UCSD-AML1 (cell line): ENCODE measurements around the gene IRF2BP2.

Experiments used
- DNase-seq: peaks from one replicate; lab custom pipeline; 2025; ENCODE audit not compliant: unreplicated experiment; lab: John Stamatoyannopoulos, UW

The IRF2BP2 gene

DNA sequence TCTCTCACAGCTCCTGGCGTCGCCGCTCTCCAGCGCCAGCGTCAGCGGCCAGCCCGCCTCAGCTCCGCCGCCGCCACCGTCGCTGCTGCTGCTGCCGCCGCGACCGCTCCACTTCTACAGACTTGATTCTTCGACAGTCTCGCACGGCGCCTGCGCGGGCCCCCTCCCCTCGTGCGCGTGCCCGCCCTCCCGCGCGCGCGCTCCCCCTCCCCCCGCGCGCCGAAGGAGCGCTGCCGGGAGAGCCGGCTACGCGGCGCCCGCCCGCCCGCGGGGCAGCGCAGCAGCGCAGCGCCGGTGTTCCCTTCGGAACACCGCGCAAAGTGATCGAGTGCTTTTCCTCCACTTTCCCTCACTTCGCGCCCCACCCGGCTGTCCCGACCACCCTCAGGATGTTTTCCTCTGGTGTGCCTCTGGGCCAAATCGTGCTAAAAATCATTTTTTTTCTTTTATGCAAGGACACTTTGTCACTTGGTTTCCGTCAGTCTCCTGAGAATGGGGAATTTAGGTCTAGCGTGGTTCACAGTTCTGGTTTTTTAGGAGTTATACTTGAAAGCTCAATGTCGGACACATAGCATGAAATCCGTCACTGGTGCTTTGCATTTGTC lies at the start of gene IRF2BP2:
Gene IRF2BP2, minus strand, starts transcription at position 118 of the 605 bp plus-strand sequence. CDS start 684 bp downstream, outside the sequence.
- peak; percentile 89 for DNase-seq

DNA sequence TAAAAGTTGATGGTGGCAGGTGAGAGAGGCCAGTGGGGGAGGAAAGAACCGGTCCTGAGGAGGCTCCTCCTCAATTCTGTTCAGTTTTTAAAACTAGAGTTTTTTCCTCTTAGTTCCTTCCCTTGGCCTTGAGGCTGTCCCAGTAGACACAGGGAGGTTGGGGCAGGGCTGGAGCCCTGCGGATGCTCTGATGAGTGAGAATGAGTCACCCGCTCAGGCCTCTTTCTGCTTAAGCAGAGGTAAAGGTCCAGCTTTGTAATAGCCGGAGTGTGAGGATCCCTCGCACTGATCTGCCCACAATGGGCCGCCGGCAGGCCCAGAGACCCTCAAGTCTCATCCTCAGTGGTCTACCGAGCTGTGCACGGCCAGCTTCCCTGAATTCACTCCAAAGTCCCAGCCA lies 49.6 kb upstream of the IRF2BP2 start:
- DNase-seq = no peak

DNA sequence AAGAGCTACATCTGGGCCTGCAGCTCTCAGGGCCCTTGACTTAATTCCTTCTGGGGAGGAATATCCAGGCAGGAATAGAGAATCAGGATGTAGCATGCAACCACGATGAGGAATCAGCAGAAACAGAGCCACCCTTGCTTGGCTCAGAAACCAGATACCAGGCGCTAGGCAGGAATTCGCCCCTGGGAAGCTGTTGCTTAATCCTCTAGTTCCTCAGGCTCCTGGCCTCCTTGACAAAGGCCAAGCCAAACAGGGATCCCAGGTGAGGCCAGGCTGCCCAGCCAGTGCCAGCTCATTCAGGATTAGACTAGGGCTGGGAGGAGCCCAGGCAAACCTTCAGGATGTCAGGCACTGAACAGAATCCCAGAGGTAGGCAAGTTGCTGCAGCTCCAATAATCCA lies 48.2 kb upstream of the IRF2BP2 start:
- no peak for DNase-seq

DNA sequence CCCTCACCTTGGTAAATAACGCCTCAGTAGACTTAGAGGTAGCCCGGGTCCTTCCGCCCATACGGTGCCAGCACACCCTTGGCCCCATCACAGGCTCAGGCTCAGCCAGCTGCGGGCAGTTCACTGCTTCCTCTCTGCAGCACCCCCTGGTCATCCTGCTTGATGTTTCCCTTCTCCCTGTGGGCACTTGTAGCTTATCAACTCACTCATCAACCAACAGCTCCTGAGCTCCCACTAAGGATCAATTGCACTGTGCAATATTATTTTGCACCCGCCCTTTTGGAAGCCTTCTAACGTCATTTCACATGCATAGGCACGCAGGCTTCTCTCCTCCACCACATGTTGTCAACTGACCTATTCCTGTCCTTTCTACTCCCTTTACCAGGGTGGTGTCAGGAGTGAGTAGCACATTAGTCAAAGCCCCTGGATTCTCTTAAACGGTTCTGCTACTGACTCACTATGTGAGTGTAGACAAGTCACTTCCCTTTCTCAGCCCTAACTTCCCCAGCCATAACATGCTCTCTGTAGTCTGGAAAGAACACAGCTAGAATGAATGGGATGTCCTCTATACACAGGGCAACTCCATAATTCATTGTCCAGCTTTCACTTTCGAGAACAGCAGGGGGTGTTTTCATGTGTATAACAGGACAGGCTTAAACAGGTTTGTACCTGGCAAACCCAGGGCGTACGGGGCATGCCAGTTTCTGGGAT lies 47.1 kb upstream of the IRF2BP2 start:
- peak; percentile 36 for DNase-seq

DNA sequence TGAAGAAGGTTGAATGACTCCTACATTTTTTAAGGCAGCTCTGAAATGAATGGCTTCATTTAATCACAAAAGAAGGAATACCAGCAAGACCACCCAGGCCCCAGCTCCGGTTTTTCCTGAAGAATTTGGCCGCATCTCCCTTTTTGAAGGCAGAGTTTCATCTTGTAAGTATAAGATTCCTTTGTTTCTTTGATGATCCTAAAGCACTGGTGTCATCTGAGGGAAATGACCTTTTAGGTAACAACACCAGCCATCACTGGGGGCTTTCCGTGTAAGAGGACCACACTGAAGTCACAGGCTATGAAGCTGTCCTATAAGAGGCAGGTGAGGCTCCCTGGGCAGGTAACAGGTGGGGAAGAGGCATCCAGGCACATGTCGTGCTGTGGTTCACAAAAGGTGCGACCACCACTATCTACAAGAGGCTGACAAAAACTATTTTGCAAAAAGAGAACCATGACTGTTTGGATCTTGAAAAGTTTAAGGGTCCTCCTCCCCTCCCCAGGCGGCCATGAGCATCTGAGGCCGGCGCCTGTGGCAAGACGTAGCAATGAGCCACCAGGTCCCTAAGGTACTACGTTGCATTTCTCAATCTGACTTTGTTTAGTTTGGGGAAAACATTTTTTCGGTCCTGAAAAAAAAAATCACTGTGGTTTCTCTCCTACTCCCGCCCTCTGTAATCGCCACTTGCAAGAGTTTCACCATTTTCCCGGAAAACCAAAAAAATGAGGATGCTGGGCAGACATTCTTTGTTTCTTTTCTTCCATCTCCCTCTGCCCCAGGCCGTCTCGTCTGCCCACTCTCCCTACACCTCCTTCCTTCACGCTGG lies 46.3 kb upstream of the IRF2BP2 start:
- no peak for DNase-seq

DNA sequence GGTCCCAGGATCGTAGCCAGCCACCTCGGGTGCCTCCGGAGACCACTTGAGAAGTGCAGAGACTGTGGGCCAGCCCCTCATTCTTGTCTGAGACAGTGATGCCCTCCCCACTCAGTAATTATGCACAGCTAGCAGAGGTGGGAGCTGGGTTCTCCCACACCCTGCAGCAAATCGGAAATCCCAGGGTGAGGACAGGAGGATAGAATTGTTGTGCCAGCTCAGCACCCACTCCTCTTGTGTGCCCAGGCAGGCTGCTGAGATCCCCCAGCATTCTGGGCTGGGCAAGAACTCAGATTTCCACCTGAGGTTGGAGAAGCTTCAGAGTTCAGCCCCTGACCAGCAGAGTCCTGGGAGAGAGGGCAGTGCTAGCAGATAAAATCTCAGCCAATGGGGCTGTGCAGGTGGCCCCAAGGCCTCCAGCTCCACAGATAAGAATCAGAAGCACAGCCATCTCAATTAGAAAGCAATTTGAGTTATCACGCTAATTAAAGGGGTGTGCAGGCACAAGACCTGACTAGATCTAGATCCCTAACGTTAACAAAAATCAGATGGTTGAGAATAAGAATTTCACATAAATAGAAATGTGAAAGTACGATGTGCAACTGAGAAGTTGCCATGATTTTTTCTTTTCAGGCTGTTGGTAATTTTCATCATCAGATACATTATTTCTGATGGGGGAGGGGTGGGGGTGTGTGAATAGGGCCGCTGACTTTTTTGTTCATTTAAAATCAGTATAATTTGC lies 45.5 kb upstream of the IRF2BP2 start:
- DNase-seq = no peak

DNA sequence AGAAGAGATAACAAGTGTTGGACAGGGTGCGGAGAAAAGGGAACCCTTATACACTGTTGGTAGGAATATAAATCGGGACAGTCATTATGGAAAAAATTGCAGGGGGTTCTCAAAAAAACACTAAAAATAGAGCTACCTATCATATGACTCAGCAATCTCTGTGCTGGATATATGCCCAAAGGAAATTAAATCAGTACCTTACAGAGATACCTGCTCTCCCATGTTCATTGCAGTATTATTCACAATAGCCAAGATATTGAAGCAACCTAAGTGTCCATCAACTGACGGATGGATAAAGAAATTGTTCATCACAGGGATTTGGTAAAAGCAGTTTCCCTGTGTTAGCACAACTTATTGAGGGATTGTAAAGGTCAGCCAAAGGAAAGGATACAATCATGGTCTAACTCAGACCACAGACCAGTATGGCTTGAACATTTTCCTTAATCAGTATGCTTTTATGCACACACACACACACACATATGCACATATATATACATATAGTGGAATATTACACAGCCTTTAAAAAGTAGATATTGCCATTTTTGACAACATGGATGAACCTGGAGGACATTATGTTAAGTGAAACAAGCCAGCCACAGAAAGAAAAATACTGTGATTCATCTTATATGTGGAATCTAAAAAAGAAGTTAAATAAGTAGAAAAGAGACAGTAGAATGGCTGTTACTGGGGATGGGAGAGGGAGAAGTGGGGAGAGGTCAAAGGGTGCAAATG lies 44.2 kb upstream of the IRF2BP2 start:
- no peak for DNase-seq

DNA sequence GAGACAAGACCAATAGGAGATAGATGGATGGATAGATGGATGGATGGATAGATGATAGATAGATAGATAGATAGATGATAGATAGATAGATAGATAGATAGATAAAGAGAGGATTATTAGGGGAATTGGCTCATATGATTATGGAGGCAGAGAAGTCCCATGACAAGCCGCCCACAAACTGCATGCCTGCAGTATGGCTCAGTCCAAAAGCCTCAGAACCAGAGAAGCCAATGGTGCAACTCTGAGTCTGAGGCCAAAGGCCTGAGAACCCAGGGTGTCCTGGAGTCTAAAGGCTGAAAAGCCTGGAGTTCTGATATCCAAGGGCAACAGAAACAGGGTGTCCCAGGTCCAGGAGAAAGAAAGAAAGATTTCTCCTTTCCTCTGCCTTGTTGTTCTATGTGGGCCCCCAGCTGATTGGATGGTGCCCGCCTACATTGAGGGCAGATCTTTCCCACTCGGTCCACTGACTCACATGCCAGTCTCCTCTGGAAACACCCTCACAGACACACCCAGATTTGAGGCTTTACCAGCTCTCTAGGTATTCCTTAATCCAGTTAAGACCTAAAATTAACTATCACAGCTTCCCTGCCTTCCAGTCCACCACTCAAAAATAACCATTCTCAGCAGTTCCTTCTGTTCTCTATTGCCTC lies 39.6 kb upstream of the IRF2BP2 start:
- no peak for DNase-seq

DNA sequence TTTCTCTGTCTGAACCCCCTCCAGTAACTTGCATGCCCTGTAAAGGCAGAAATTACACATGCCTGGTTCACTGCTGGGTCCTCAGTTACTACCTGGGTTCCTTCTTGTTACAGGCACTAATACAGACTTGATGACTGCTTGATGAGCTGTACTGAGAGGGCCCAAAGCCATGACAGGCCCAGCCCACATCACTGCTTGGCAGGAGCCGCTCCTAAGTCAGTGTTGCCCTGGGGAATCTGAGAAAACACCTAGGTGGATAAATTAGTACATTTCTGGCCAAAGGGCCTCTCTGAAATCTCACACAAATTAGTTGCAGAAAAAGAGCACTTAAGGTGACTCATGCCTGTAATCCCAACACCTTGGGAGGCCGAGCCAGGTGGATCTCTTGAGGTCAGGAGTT lies 37.8 kb upstream of the IRF2BP2 start:
- no peak for DNase-seq

DNA sequence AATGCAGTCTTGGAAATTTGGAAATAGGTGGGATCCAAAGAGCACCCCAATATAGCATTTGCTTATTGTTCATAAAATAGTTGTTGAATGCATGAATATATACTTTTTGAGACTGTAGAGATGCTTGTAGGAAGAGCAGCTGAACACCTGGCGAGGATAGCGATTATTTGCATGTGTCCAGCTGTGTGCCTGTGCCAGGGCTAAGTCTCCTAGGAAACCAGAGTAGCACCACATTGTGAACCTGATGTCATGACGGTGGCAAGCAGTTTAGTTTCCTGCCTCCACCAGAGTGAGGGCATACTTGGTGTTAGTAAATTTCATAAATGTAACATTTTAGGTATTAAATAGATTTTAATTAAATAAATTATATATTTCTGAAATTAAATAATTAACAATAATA lies 37.3 kb upstream of the IRF2BP2 start:
- no peak for DNase-seq

DNA sequence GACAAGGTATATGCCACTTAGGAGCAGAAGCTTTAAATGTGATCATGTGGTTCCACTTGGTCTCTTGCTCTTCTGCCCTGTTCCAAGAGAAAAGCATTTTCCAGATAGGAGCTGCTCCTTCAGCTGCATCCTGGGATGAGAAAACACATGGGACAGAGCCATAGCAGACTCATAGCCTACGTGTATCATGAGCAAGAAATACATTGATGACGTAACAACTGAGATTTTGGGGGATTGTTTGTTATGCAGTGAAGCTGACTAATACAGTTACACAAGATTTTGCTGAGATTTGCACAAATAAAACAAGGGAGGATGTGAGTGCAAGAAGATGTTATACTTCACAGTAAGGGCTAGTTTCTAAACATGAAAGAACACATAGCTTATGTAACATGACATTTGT lies 36.0 kb upstream of the IRF2BP2 start:
- DNase-seq = no peak

DNA sequence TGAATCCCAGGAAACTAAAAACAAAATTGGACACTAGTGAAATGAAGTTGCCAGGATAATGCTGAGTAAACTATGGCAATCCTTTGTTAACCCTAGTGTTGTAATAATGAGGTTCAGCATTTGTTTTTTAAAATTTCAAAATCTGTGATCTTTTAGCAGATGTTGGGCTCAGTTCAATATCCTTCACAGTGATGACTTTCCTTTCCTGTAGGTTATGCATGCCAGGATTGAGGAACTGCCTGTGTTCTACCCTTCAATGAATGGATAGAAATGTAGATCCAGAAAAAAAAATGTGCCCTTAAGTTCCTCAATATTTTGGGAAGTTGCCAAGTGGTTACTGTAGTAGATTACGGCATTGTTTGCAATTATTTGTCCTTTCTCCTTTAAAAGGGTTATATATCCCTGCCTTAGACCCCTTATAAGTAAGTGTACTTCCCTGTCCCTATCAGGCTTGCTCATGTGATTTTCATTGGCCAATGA lies 35.5 kb upstream of the IRF2BP2 start:
- no peak for DNase-seq

DNA sequence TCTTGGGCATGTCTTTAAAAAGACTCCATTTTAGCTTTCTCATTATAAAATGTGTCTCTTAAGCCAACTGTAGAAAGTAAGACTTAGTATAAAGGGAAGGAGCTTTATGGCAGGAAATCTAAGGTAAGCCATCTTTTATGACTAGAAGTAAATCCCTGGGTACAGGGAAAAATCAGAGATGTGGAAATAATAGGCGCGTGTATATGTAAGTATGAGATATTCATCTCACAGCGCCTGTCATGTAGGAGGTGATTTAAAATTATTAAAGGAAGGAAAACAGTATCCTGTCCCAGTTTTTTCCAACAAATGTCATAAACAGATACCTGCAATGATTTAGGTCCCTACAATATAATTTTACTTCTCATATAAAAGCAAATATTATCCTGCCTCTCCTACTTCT lies 35.0 kb upstream of the IRF2BP2 start:
- DNase-seq = no peak

DNA sequence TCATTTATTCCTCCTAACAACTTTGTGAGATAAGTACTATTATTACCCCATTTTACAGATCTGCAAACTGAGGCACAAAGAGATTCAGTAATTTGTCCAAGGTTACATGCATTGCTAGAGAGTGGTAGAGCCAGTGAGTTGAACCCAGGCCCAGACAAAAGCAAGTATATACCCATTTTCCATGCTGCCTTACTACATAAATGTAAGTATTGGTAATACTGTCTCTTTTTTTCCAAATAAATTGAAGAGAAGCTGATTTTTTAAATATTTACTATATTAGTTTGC lies 33.8 kb upstream of the IRF2BP2 start:
- DNase-seq = no peak

DNA sequence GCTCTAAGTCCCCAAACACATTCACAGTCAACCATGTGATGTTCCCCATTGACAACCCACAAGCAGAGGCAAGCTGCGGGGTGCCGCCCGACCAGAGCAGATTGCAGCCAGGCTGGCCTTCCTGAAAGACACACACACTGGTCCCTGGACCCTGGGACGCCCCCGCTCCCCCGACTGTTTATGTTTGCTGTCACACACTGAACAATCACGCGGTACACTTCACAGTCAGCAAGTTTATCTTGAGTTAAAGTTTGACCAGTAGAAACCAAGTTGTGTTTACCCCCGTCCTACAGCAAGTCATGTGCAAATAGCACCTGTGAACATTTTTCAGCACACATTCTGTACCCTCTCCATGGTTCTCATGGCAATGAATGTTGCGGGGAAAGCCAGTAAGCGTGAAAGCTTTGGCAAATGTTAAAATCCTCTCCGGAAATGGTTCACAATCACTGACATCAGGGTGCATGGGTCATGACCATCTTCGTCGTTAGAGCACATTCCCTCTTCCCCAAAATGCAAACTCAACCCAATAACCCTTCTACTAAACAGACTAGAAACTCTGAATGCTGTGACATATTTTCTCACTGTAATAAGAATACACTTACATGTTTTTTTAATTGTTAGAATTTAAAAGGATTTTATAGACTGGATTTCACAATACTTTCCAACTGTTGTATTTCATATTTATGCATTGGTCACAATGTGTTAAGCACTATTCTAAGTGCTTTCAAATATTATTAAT lies 33.3 kb upstream of the IRF2BP2 start:
- no peak for DNase-seq

DNA sequence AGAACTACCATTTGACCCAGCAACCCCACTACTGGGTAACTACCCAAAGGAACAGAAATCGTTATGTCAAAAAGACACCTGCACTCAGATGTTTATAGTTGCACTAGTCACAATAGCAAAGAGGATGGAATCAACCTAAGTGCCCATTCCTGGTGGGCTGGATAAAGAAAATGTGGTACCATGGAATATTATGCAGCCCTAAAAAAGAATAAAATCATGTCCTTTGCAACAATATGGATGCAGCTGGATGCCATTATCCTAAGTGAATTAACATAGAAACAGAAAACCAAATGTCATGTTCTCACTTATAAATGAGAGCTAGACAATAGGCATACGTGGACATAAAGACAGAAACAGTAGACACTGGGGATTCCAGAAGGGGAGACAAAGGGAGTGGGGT lies 32.5 kb upstream of the IRF2BP2 start:
- DNase-seq = no peak

DNA sequence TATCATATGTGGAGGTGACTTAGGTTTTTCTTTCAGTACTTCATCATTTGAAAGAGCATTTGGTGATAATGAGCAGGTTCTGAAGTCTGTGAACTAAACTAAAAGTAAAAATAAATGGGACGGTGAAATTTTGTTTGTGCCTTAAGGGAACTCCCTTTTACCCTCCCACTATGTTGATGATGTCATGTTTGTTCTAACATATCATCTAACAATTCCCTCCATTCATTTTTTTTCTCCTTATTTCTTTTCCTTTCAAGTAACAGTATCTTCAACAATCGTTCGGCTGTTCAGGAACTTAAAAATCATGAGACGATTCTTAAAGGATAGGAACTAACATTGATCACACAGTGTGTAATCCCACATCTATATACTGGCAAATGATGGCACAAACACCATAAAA lies 30.0 kb upstream of the IRF2BP2 start:
- no peak for DNase-seq

DNA sequence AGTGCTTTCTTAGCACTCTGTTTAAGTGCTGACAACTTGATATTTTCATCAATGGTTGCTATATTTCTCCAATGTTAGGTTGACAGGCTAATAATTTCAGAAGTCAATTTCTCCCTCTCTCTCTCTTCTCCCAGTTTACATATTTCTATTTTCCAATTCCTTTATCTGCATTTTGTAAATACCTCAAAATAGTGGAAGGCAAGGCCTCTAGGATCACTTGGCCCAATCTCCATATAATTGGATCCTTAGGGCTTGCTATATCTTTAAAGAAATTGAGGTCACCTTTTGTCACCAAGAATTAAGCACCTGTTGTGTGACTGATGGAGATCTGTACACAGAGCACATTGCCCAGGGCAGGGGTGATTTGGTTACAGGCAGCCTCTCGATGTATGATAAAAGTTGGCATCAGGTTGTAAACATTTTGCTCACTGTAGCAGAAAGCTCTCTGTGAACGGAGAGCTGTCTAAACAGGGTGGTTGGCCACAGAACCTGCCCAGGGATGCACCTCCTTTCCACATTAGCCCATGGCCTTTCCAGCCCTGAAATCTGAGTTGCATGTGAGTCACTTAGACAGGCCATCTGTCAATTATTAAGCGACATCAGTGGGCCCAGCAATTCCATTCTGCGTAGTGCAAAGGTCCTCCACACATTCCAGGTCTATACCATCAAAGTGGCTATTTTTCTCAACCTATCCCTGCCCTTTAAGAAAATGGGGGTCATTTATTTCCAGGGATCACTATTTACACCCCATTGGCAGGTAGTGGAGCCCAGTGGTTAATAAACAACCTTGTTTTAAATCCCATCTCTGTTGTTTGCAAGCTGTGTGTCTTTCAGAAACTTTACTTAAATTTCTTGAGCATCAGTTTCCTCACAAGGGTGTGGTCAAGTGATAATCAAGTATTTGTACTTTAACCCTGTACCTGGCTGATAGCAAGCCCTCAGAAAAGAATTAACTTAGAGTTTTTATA lies 29.1 kb upstream of the IRF2BP2 start:
- DNase-seq = no peak
